C4-2B (cell line): ENCODE measurements around the gene CSGALNACT2.

Experiments used
- CTCF ChIP-seq: fragments of 450-650 bp; conservative IDR thresholded peaks from 2 replicates; pipeline ENCODE4 v1.5.1; 2017; ENCODE audit warnings: mild to moderate bottlenecking
- ZFX ChIP-seq: fragments of 450-650 bp; IDR thresholded peaks from 2 replicates; pipeline ENCODE4 v1.6.1; 2017

- TF ChIP-seq CTCF, result no peak
- no peak for TF ChIP-seq ZFX
These were observed 70.2 kb downstream of the CSGALNACT2 start for GRCh38 chr10:43208147-43209073.
